Omental fat pad (tissue), 4 donors: Measurements from ENCODE around the gene C16orf54. TPM values are rescaled to one million over a fixed set of nuclear protein-coding genes. Genes with fewer than 3 reads are reported as not detected.
"Not testable (repeated sequence)": the region's sequence is repeated elsewhere in the genome, so short reads cannot be mapped to it uniquely, and the experiment has no call there.

Source experiments
- ATAC-seq: fragments of 150-250 bp; one replicate; pipeline ENCODE4 v1.9.1; 2016; ENCODE audit warnings: mild to moderate bottlenecking, moderate library complexity; ENCODE audit not compliant: low FRiP score
- DNase-seq: peaks from one replicate; pipeline ENCODE4 v3.0.0-alpha.2; 2019; ENCODE audit warnings: low spot score
- CTCF ChIP-seq, 3 donors: fragments of 450-650 bp; IDR thresholded peaks; one replicate each; pipeline ENCODE4 v1.5.1; 2016 to 2017; ENCODE audit warnings: antibody characterized with exemption in 3 of 3, mild to moderate bottlenecking in 3 of 3, moderate library complexity in 2 of 3
- total RNA-seq, 4 donors: library from RNA; depleted of rRNA; stranded (reverse); fragments of >200 nt; gene quantifications; one replicate each; pipeline ENCODE4 v1.1.0, GENCODE V29; 2016

Gene C16orf54
- total RNA-seq, 4 donors from 2014 or later = 1.6 to 14.2 (median 4.8) TPM

DNA sequence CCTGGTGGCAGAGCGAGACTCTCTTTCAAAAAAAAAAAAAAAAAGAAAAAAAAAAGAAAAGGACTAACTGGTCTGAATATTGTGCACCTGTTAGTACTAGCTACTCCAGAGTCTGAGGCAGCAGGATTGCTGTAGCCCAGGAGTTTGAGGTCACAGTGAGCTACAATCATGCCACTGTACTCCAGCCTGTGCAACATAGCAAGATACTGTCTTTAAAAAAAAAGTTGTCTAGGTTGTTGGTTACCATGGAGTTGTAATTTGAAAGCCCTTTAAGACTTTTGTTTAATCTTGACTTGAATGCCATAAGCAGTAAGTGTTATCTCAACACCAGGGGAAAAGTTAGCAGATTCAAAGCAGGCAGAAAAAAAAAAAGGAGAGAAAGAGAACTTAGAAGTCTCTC is 10.9 kb upstream of the C16orf54 start:
- TF ChIP-seq CTCF (IDR thresholded peaks at IDR 0.05) = no peak
- DNase-seq = no peak
- no peak for ATAC-seq

DNA sequence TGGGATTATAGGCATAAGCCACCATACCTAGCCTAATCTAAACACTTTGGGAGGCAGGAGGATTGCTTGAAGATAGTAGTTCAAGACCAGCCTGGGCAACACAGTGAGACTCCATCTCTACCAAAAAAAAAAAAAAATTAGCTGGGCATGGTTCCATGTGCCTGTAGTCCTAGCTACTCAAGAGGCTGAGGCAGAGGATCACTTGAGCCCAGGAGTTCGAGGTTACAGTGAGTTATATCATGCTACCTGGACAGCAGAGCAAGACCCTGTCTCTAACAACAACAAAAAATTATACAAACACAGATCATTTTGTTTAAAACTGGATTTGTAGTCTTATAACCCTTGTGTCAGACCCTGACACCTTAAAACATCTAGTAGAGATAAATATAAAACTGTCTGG is 7.7 kb upstream of the C16orf54 start:
- DNase-seq = no peak
- no peak for TF ChIP-seq CTCF (IDR thresholded peaks at IDR 0.05)
- ATAC-seq = no peak

- not testable (repeated sequence) for ATAC-seq, DNase-seq
Measured at GRCh38 chr16:29748760-29749149, 3.0 kb upstream of the C16orf54 start.

DNA sequence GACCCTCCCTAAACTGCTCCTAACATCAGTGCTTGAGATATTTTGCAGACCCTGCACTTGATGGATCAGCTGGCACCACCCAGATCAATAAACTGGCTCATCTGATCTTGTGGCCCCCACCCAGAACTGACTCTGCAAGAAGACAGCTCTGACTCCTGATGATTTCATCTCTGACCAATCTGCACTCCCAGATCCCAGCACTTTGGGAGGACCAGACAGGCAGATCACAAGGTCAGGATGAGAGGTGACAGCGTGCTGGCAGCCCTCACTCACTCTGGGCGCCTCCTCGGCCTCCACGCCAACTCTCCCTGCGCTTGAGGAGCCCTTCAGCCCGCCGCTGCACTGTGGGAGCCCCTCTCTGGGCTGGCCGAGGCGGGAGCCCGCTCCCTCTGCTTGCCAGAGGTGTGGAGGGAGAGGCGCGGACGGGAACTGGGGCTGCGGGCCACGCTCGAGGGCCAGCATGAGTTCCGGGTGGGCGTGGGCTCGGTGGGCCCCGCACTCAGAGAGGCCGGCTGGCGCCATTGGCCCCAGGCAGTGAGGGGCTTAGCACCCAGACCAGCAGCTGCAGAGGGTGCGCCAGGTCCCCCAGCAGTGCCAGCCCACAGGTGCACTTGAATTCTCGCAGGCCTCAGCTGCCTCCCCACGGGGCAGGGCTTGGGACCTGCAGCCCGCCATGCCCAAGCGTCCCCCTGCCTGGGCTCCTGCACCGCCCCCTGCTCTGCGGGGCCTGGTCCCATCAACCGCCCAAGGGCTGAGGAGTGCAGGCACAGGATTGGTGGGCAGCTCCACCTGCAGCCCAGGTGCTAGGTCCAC is 2.4 kb upstream of the C16orf54 start:
- no peak for TF ChIP-seq CTCF (IDR thresholded peaks at IDR 0.05)
- ATAC-seq = no peak
- DNase-seq = no peak

DNA sequence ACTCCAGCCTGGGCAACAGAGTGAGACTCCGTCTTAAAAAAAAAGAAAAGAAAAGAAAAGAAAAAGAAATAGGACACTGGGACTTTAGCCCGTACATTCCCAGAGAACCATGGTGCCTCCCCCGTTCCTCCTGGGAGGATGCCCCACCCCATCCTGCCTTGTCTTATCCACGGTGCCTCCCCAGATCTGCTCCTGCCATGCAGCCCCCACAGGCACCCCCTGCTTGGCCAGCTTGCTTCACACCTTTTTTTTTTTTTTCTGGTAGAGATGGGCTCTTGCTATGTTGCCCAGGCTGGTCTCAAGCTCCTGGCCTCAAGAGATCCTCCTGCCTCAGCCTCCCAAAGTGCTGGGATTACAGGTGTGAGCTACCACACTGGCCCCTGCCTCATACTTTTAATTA is 728 bp upstream of the C16orf54 start:
- ATAC-seq, DNase-seq: not testable (repeated sequence)

- no peak for TF ChIP-seq CTCF (IDR thresholded peaks at IDR 0.05)
- ATAC-seq (no peak), DNase-seq (no peak)
Measured at GRCh38 chr16:29745121-29745852, 503 bp downstream of the C16orf54 start.

DNA sequence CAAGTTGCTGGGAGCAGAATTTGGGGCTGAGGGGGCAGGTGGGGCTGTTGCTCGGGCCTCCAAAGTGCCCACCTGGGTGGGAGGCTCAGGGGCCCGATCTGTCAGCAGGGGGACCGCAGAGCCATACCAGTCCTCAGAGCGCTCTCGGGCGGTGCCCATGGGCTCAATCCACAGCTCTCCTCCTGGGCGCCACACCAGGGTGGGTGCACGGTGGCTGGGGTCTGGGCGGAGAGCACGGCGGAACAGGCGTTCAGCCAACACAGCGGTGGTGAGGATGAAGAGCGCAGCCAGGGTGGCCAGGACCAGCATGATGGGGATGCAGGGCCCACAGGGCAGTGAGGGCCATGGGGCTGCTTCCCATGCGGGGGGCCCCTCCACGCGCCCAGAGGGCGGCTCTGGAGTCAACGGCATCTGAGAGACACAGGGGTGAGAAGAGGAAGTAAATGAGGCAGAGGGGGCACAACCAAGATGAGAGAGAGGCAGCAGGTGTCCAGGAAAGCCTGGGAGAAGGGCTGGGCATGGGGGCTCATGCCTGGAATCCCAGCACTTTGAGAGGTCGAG is 1.2 kb downstream of the C16orf54 start:
- TF ChIP-seq CTCF (IDR thresholded peaks at IDR 0.05) = no peak
- no peak for DNase-seq
- ATAC-seq = no peak
